AG10803 (cell line): ENCODE results near the gene ASB3.

Experiments
- DNase-seq: peaks from one replicate; pipeline ENCODE4 v3.0.0; 2010; ENCODE audit warnings: low read depth
- H3K4me3 ChIP-seq: 2 replicates; pipeline ENCODE4 v1.5.1; 2011; ENCODE audit warnings: mild to moderate bottlenecking, low read length, control low read depth
- CTCF ChIP-seq: conservative IDR thresholded peaks from 2 replicates; pipeline ENCODE4 v1.5.1; 2011; ENCODE audit warnings: mild to moderate bottlenecking, low read length, control low read depth, inconsistent platforms

Gene ASB3

GRCh38 chr2:53785366-53785765 lies 1.4 kb downstream of the ASB3 start:
- no peak for DNase-seq
- H3K4me3 ChIP-seq = peak overlapping the region; percentile 96
- no peak for TF ChIP-seq CTCF

GRCh38 chr2:53784436-53784835 lies 2.3 kb downstream of the ASB3 start:
- no peak for TF ChIP-seq CTCF
- peak; percentile 61 for DNase-seq
- H3K4me3 ChIP-seq = no peak overlapping the region

GRCh38 chr2:53782676-53783075 lies 4.1 kb downstream of the ASB3 start:
- no peak for DNase-seq
- no peak overlapping the region for H3K4me3 ChIP-seq
- no peak for TF ChIP-seq CTCF

GRCh38 chr2:53780056-53780455 lies 6.7 kb downstream of the ASB3 start:
- TF ChIP-seq CTCF = no peak
- no peak overlapping the region for H3K4me3 ChIP-seq
- no peak for DNase-seq

GRCh38 chr2:53778536-53779162 lies 8.1 kb downstream of the ASB3 start:
- no peak for TF ChIP-seq CTCF
- no peak for DNase-seq
- no peak overlapping the region for H3K4me3 ChIP-seq

- no peak for TF ChIP-seq CTCF
- no peak for DNase-seq
Observed at GRCh38 chr2:53777134-53777533, 9.6 kb downstream of the ASB3 start.

GRCh38 chr2:53770264-53770663 lies 16.5 kb downstream of the ASB3 start:
- H3K4me3 ChIP-seq = no peak overlapping the region
- TF ChIP-seq CTCF = no peak
- DNase-seq = no peak

More at GRCh38 chr2:53777134-53777533, 9.6 kb downstream of the ASB3 start:
- H3K4me3 ChIP-seq = no peak overlapping the region
